GM12878 (cell line): Measurements from ENCODE around the gene FAM193A. TPM values are rescaled to one million over a fixed set of nuclear protein-coding genes. Genes with fewer than 3 reads are reported as not detected.

Experiments used
- ATAC-seq: fragments of 200-7000 bp; cut with Tn5 transposase; 3 replicates; pipeline ENCODE4 v1.9.1; 2020; ENCODE audit warnings: mild to moderate bottlenecking, moderate library complexity
- BruUV-seq: library from RNA; stranded (reverse); fragments of 400-500 nt; replicated peaks from 2 replicates; lab custom pipeline; 2021; lab: Mats Ljungman, UMichigan
- CTCF ChIA-PET: fragments of 300-600 bp; sonication (Branson Sonifier 250); formaldehyde crosslinking; extraction: SDS; loops from one replicate; lab custom pipeline; 2021; ENCODE audit warnings: inconsistent platforms; lab: Yijun Ruan, JAX
- POLR2A ChIA-PET: fragments of 350-600 bp; formaldehyde crosslinking; extraction: SDS; loops from one replicate; lab custom pipeline; 2021; ENCODE audit warnings: inconsistent platforms; lab: Charles Lee
- RAD21 ChIA-PET: fragments of 300-600 bp; sonication (Branson Sonifier 250); formaldehyde crosslinking; loops from one replicate; lab custom pipeline; 2023; ENCODE audit warnings: antibody characterized with exemption; ENCODE audit not compliant: unreplicated experiment; lab: Charles Lee
- SMC1A ChIA-PET: fragments of 300-600 bp; sonication (Branson Sonifier 250); formaldehyde crosslinking; loops from one replicate; lab custom pipeline; 2023; ENCODE audit not compliant: unreplicated experiment, uncharacterized antibody; lab: Charles Lee
- DNase-seq: peaks from one replicate; pipeline ENCODE4 v3.0.0-alpha.2; 2011; ENCODE audit warnings: low read depth, low spot score
- FAIRE-seq: peaks from 3 replicates; lab custom pipeline; 2011; peaks lifted over from hg19 to GRCh38; lab: Jason Lieb, UNC
- H2AFZ ChIP-seq: 2 replicates; pipeline ENCODE4 v1.6.0; 2011; ENCODE audit warnings: low read depth, low read length, control low read depth; ENCODE audit not compliant: control insufficient read depth
- H3K27ac ChIP-seq: 2 replicates; pipeline ENCODE4 v1.5.1; 2011; ENCODE audit warnings: control low read depth; ENCODE audit not compliant: control insufficient read depth, insufficient read depth
- H3K27me3 ChIP-seq, 2 experiments: replicated peaks in 1 of 2; 2 replicates each; pipeline versions ENCODE4 v1.6.0 to v1.6.1; 2011; ENCODE audit warnings: low read length in 1 of 2; ENCODE audit not compliant: control insufficient read depth in 2 of 2, insufficient read depth in 2 of 2
- H3K36me3 ChIP-seq, 2 experiments: 2 replicates each; pipeline ENCODE4 v1.5.1; 2011; ENCODE audit warnings: low read length in 1 of 2; ENCODE audit not compliant: control insufficient read depth in 2 of 2, insufficient read depth in 2 of 2
- H3K4me1 ChIP-seq: 2 replicates; pipeline ENCODE4 v1.6.1; 2011; ENCODE audit warnings: mild to moderate bottlenecking, low read length, moderate library complexity, mixed read lengths; ENCODE audit not compliant: control insufficient read depth, insufficient read depth
- H3K4me2 ChIP-seq: 2 replicates; pipeline ENCODE4 v1.6.0; 2011; ENCODE audit warnings: control low read depth; ENCODE audit not compliant: control insufficient read depth, insufficient read depth
- H3K4me3 ChIP-seq: fragments of 200-600 bp; sonication (generic); 2 replicates; pipeline ENCODE4 v1.5.1; 2016
- H3K79me2 ChIP-seq: 2 replicates; pipeline ENCODE4 v1.6.0; 2011; ENCODE audit warnings: low read length; ENCODE audit not compliant: control insufficient read depth, insufficient read depth
- H3K9ac ChIP-seq: 2 replicates; pipeline ENCODE4 v1.8.0; 2011; ENCODE audit warnings: low read length, control low read depth, mixed read lengths; ENCODE audit not compliant: control insufficient read depth, insufficient read depth
- H3K9me3 ChIP-seq: replicated peaks from 3 replicates; pipeline ENCODE4 v1.5.1; 2011; ENCODE audit warnings: mild to moderate bottlenecking, low read length; ENCODE audit not compliant: control insufficient read depth, insufficient read depth
- H4K20me1 ChIP-seq: 2 replicates; pipeline ENCODE4 v1.6.0; 2011; ENCODE audit not compliant: control insufficient read depth, insufficient read depth
- BACH1 ChIP-seq: fragments of 450-650 bp; IDR thresholded peaks from 2 replicates; pipeline ENCODE4 v1.6.1; 2017; ENCODE audit warnings: mild to moderate bottlenecking, borderline replicate concordance
- GATAD2B ChIP-seq: fragments of 450-650 bp; conservative IDR thresholded peaks from 2 replicates; pipeline ENCODE4 v1.6.1; 2017; ENCODE audit warnings: low read depth, mild to moderate bottlenecking, moderate library complexity
- HDAC2 ChIP-seq: fragments of 200-600 bp; sonication (generic); IDR thresholded peaks from 2 replicates; pipeline ENCODE4 v1.6.1; 2017
- HDGF ChIP-seq: fragments of 450-650 bp; IDR thresholded peaks from 2 replicates; pipeline ENCODE4 v1.6.1; 2016; ENCODE audit warnings: antibody characterized with exemption
- IRF5 ChIP-seq: fragments of 450-650 bp; IDR thresholded peaks from 2 replicates; pipeline ENCODE4 v1.6.1; 2017; ENCODE audit warnings: borderline replicate concordance
- PAX5 ChIP-seq: IDR thresholded peaks from 2 replicates; pipeline ENCODE4 v1.6.1; 2011; ENCODE audit warnings: low read depth, low read length, borderline replicate concordance
- POLR2AphosphoS5 ChIP-seq: IDR thresholded peaks from 2 replicates; pipeline ENCODE4 v1.6.1; 2011; ENCODE audit warnings: mild to moderate bottlenecking, low read length, inconsistent platforms
- TAF1 ChIP-seq: IDR thresholded peaks from 2 replicates; pipeline ENCODE4 v1.6.1; 2011; ENCODE audit warnings: mild to moderate bottlenecking, low read depth, low read length, borderline replicate concordance
- TBL1XR1 ChIP-seq: IDR thresholded peaks from 2 replicates; pipeline ENCODE4 v1.6.1; 2012; ENCODE audit warnings: low read depth, low read length, improper control_type of control experiment
- ZNF207 ChIP-seq: fragments of 450-650 bp; IDR thresholded peaks from 2 replicates; pipeline ENCODE4 v1.6.1; 2014; ENCODE audit warnings: antibody characterized with exemption, mild to moderate bottlenecking, borderline replicate concordance
- ZZZ3 ChIP-seq: IDR thresholded peaks from 2 replicates; pipeline ENCODE4 v1.6.1; 2011; ENCODE audit warnings: low read depth; ENCODE audit not compliant: control insufficient read depth, insufficient read length
- WGBS: methylation state at CpG from one replicate; pipeline ENCODE4 v1.1.6; 2016; ENCODE audit warnings: low lambda C conversion rate; ENCODE audit not compliant: insufficient replicate concordance, insufficient coverage; ENCODE audit errors: missing lambda C conversion rate; 5-methylcytosine and 5-hydroxymethylcytosine counted together
- in situ Hi-C: fragments of 300-500 bp; cut with MboI; formaldehyde crosslinking; loops from 9 replicates; pipeline ENCODE4 v1.14.3; 2018; ENCODE audit warnings: mixed read lengths
- intact Hi-C: fragments of 100-400 bp; cut with micrococcal nuclease; formaldehyde crosslinking; loops from one replicate; pipeline ENCODE4 v1.14.2; 2022; ENCODE audit not compliant: unreplicated experiment
- polyA plus RNA-seq, 11 experiments: library from polyadenylated mRNA; depleted of rRNA in 4 of 11; unstranded in 6 of 11; stranded (reverse) in 5 of 11; fragments of >200 nt; fragmentation: Nextera tagmentation in 4 of 11; fragmentation: Illumina TruSeq in 1 of 11; extraction: Ambion mirVana in 4 of 11; extraction: Trizol in 1 of 11; gene quantifications; 1 replicate in 1 of 11; 2 replicates in 10 of 11; pipeline versions ENCODE4 v1.2.1 to v1.2.3, GENCODE V29; 2011 to 2016; ENCODE audit warnings: inconsistent platforms in 2 of 11, missing spikeins in 2 of 11, low read depth in 1 of 11
- total RNA-seq, 4 experiments: library from RNA; depleted of rRNA in 3 of 4; stranded (reverse); fragments of >200 nt in 3 of 4; fragmentation: Illumina TruSeq in 1 of 4; extraction: Trizol in 1 of 4; gene quantifications; 2 replicates each; pipeline versions ENCODE4 v1.2.1 to v1.2.3, GENCODE V29; 2013 to 2021

The FAM193A gene
- total and polyA plus RNA-seq, 10 of the 15 experiments (the other 5 are each of a cell fraction or from before 2014, with no cell fraction given) = 0.52 to 23.3 (median 7.4) TPM

- TF ChIP-seq PAX5 = 0 out of 2 replicates have a peak, but pooled peaks have one; percentile 19
- TF ChIP-seq ZNF207 = no peak
- no peak for TF ChIP-seq TAF1
- no peak for TF ChIP-seq GATAD2B
- TF ChIP-seq POLR2AphosphoS5 = 0 out of 2 replicates have a peak, but pooled peaks have one; percentile 1
- TF ChIP-seq HDAC2 = no peak
- no peak for TF ChIP-seq BACH1
- TF ChIP-seq TBL1XR1 = no peak
- TF ChIP-seq IRF5 = no peak
- TF ChIP-seq HDGF = no peak
- TF ChIP-seq ZZZ3 = no peak
- Histone ChIP-seq H3K79me2 (peaks cover 33% of the 10 kb centered on the region), H3K36me3 (peaks cover 25 to 28% of the 10 kb centered on the region in 2 experiments), H3K4me3 (peak overlapping the region; percentile 22), H3K27me3 (no peaks in the 10 kb centered on the region), H3K4me2 (peak overlapping the region; percentile 88), H4K20me1 (no peaks in the 10 kb centered on the region; the same call in 1 of the 2 replicates), H3K9ac (peak overlapping the region; percentile 67), H3K4me1 (peaks cover 47% of the 10 kb centered on the region), H3K9me3 (no peaks in the 10 kb centered on the region; the same call in 2 of the 3 replicates), H3K27ac (peak overlapping the region; percentile 98), H2AFZ (no peak overlapping the region)
- ATAC-seq = peak; percentile 4
- CTCF ChIA-PET = interaction anchor here (0.7 to 3.4 kb wide), 13 partner anchors 9 to 250 kb away, joined by 3 to 18 read pairs (median 4); no protein-coding TSS in a partner anchor
- FAIRE-seq = no peak
- POLR2A ChIA-PET = interaction anchor here (0.8 to 2.8 kb wide), 11 partner anchors 9 to 189 kb away, joined by 3 to 18 read pairs (median 8); partner anchors contain the start of genes SH3BP2 and TNIP2
- 15% methylated on average over 16 of the region's 16 CpGs for WGBS
- RAD21 ChIA-PET = interaction anchor here (1.0 to 4.7 kb wide), 17 partner anchors 9 to 299 kb away, joined by 3 to 29 read pairs (median 5); partner anchors contain the start of genes RNF4 and TNIP2
- no TSS peak for BruUV-seq
- DNase-seq = no peak
- SMC1A ChIA-PET = interaction anchor here (1.0 to 4.3 kb wide), 11 partner anchors 9 to 332 kb away, joined by 3 to 31 read pairs (median 3); partner anchors contain the start of gene TNIP2
- in situ Hi-C loops (no loop called here), intact Hi-C loops (loop anchor here (1.0 to 5.0 kb wide), 5 partner anchors 35 to 190 kb away; no protein-coding TSS in a partner anchor)
Measured at GRCh38 chr4:2746891-2747695, 210.6 kb downstream of the FAM193A start.
